DMS 273 (cell line): ENCODE measurements around the gene USP32.

Source experiments
- DNase-seq: peaks from one replicate; lab custom pipeline; 2025; ENCODE audit not compliant: unreplicated experiment; lab: John Stamatoyannopoulos, UW

The USP32 gene

DNA sequence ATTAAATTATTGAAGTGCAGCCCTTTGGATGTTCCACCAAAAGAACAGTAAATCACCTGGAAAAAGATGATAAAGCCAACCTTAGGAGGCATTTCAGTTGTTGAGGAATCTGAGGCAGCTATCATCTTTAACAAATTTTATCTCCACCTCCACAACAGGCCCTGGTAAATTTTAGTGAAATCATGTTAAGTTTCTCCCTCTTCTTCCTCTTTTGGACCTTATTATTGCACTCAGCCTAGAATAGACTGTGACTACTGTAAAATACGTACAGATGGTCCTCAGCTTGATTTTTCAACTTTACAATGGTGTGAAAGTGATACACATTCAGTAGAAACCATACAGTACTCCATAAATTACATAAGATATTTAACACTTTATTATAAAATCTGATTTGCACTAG lies 90.3 kb downstream of the USP32 start:
- DNase-seq = no peak

DNA sequence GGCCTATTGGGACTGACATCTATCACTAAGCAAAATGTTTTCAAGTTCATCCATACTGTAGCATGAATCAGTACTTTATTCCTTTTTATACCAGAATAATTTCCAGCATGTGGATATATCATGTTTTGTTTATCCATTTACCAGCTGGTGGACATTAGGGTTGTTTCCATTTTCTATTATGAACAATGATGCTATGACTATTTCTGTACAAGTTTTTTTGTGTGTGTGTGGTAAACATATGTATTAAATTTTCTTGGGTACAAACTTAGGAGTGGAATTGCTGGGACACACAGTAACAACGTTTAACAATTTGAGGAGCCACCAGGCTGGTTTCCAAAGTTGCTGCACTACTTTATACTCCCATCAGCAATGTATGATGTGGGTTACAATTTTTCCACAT lies 91.0 kb downstream of the USP32 start:
- DNase-seq = no peak

DNA sequence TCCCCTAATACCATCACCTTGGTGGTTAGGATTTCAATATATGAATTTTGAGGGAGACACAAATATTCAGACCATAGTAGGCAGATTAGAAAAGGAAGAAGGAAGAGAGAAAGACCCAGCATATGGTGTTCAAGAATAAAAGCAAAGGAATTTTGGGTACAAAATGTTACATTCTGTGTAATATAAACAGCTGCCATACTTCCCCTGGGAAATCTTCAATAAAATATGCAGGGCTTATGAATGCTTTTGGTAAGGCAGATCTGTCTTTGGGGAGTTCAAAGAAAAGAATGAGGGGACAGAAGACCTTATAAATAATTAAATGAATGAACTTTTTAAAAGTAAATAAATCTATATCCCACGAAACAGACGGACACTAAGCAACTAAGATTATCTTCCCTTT lies 91.9 kb downstream of the USP32 start:
- DNase-seq = no peak

DNA sequence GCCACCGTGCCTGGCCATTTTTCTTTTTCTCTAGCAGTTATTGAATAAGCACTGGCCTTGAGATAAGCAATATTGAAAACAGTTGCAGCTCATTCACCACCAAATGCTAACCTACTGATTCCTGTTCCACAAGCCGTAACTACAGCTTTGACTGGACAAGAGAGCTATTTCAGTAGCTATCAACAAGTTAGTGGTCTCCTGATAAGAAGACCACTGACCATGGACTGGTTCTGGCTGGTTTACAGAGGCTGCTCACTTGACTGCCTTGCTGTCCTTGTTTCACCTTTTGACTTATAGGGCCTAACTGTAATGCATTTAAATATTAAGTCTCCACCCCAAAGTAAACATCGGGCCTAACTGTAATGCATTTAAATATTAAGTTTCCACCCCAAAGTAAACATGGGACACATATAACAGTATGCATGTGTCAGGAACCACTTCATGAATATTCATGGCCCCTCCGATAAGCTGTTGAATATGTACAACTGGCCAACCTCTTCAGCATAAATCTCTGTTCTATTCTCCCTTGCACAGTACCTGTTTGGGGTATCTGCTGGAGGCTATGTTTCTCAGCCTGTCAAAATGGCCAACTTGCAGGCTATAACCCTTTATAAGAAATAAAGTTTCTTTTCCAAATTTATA lies 94.1 kb downstream of the USP32 start:
- peak; percentile 18 for DNase-seq

DNA sequence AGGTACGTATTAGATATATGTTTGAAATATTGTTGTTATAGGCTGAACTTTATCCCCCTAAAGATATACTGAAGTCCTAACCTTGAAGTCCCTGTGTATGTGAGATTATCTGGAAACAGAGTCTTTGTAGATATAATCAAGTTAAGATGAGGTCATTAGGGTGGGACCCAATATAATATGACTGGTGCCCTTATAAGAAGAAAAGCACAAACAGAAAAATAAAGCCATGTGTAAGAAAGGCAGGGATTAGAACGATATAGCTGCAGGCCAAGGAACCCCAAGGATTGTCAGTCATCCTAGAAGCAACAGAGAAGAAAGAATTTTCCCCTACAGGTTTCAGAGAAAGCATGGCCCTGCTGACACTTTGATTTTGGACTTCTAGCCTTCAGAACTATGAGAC lies 95.8 kb downstream of the USP32 start:
- no peak for DNase-seq

DNA sequence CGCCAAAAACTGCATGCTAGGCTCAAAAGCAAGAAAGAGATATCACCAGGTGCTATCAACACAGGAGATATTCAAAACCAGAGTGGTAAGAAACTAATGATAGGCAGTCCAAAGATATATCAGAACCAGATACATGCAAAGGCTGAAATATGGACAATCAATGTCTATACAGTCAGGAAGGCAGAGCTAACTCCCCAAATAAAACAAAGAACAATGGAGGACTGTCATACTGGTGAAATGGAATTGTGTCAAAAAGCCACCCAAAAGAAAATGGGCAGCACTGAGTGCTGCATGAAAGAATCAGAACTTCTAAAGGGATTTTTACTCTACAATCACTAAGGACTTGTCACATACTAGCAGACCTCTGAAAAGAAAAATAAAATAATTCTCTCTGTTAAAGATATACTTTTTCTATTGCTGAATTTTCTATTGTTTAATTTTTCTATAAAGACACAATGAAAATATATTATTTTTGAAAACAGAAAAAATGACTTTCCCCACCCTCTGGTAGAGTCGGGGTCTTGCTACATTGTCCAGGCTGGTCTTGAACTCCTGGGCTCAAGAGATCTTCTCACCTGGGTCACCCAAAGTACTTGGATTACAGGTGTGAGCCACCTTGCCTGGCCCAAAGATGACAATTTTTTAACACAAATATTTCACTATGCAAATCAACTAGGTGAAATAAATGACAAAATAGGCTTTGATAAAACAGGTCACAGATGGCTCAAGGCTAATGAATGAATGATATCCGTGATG lies 98.2 kb downstream of the USP32 start:
- no peak for DNase-seq

DNA sequence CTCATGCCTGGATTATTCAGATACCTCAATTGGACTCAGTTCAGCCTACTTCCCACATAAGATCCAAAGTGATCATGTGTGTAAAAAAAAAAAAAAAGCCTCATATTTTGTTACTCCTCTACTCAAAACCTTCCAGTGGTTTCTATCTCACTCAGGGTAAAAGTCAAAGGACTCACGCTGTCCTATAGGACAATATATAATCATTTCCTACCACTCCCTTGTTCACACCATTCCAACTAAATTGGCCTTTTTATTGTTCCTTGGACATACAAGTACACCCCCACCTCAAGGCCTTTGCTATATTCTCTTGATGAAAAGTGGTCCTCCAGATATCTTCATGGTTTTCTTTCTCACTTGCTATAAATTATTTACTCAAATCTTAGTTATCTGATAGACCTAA lies 99.2 kb downstream of the USP32 start:
- DNase-seq = no peak

DNA sequence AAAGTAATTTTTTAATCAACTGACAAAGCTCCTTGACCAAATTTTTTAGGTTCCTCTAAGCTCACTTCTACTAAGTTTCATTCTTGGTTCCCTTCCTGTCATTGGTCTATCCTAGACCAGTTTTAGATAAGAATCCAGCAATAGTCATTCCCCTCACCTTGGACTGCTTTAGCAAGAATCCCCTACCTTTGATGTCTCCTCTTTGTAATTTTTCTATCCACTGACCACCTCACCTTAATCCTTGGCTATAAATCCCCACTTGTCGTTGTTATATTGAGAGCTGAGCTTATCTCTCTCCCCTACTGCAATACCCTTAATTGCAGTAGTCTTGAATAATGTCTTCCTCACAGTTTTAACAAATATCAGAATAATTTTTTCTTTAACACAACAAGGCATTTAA lies 107.2 kb downstream of the USP32 start:
- DNase-seq = no peak

DNA sequence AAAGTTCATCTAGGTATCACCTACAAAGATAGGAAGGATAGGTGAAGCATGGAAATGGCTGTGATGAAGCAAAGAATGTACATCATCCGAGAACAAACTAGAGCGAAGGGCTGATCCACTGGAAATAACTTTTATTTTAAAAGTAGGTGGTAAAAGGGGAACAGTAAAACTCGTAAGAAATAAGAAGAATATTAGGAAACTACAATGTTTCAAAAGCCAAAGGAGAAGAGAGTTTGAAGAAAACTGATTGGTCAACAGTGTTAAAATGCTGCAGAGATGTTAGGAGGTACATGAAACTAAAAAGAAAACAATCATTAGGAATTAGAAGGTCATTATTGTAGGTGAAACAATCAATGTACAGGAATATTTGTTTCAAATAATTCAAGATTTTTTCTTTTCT lies 108.1 kb downstream of the USP32 start:
- no peak for DNase-seq

DNA sequence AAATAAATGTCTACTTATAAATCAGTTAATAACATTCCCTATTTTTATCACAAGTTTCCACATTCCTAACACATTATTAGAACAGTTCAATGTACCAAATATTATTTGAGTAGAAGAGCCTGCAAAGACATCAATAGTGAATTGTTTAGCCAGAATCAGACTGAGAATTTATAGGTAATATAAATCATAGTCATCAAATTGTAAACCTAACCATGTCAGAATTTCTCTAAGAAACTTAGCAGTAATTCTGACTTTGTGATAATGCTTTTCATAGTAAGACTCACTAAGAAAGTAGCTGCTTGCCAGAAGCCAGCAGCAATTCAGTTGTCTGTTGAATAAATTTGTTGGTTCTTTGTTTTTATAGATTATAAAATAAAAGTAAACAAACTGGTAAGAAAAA lies 111.3 kb downstream of the USP32 start:
- no peak for DNase-seq

DNA sequence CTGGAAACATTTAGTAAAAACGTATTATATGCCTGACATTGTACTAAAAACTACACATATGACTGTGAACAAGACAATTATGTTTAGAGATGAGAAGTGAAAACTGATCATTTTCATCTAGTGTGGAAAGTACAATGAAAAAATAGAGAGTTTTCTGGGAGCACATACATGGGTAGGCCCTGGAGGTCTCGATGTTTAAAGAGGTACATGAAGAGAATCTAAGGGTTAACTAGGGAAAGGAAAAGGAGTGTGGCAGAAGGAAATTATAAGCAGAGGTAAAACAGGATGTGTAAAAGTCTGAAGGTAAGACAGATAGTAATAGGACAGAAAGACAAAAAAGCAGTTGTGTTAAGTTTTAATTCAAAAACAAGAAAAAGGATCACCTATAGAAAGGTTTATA lies 113.7 kb downstream of the USP32 start:
- no peak for DNase-seq

DNA sequence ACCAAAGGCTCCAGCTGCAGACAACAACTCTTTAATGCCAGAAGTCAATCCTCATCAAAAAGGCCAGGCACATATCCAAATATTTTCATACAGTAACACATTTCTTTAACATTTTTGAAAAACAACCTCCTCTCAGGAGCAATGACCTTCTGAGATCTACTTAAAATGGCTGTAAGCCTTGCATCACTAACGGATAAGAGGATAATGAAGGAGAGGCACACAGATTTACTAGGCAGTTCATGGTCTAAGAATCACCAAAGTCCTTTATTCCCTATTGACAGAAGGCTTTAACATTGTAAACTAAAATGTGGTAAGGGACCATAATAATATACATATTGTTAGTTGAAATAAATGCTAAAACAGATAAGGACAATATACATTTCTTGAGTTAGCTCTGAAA lies 114.7 kb downstream of the USP32 start:
- no peak for DNase-seq

DNA sequence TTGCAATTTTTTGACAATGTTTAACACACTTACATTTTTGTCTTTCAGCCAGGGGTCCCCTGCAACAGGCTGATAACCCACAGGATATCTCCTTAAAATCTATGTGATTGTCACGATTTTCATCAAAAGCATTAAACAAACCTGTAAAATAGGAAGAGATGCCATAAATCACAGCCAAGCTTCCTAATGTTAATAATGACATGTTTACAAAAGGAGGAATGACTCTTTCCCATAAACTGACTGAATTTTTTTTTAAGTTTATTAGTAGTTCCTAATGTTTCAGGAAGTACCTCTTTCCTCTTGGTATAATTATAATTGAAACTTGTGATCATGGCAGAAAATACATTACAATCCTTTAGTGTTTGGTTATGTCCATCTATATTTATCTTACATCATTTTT lies 122.5 kb downstream of the USP32 start:
- no peak for DNase-seq

DNA sequence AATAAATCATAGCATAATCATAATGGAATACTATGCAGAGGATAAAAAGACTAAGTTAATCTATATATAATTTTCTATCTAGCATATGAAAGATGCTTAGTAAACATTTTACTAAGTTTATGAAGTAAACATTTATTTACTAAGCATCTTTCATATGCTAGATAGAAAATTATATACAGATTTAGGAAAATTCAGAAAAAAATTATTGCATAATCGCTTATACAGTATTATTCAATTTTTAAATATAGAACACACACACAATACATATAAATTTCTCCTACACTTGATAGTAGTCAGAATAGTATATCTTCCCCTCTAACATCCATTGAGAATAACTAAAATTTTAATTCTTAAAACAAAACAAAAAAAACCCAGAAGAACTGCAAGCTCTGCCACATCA lies 131.4 kb downstream of the USP32 start:
- no peak for DNase-seq

DNA sequence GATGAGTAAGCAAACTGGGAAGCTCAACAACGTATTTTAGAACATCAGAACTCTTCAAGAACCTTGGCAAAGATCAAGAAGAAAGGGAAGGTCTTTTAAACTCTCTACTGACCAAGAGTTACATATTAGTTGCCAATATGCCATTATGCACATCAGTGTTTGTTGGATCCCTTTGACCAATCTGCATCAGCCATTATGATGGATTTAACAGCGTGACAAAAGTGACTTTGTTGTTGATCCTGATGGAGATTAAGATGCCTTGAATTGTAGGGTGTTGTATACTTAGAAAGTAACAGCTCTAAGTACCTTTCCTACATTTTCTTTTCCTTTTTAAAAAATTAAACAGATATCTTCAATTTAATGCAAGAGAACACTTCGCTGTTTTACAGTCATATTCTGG lies 133.6 kb downstream of the USP32 start:
- no peak for DNase-seq

DNA sequence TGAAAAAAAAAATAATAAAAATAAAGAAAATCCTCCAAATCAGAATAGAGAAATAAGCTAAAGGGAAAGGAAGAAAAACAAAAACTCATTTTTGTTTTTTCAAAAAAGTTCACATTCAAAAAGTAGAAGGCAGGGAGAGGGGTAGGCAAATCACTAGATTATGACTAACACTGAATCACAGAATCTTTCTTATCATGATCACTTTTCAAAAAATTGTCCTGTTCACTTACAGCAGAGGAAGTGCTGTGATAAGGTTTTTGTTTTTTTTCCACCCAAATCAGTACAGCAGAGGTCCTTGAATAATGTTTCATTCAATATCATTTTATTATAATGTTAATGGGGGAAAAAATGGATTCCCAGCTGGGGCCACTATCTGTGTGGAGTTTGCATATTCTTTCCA lies 135.8 kb downstream of the USP32 start:
- no peak for DNase-seq

DNA sequence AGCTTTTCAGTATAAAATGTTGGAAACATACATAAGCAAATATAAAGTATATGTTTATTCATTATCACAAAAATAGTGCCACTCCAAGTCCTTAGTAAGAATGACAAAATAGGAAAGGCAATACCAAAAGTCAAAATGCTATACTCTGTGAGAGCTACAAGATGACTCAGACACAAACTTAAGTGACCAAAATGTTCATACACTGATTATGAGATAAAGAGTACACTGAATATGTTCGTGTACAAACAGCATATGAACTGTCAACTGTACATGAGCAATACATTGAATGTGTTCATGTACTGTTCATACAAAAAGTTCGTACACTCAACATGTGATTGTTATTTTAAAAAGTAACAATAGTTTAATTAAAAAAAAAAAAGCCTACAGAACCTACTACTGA lies 138.9 kb downstream of the USP32 start:
- DNase-seq = no peak

DNA sequence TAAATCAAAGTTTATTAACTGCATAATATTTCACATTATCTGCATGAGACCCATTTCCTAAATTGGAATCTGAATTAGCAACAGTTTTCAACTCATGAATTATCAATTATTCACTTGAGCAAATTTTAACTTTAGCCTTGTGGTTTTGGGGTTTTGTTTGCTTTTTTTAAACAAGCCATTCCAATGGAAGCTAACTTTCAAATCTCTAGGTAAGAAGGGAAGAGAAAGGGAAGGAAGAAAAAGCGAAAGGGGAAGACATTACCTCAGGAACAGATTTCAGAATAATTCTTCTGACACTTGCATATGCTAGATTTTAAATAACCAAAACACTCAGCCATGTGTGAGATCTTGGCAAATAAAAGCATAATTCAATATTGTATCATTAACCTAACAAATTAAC lies 139.5 kb downstream of the USP32 start:
- DNase-seq = no peak

DNA sequence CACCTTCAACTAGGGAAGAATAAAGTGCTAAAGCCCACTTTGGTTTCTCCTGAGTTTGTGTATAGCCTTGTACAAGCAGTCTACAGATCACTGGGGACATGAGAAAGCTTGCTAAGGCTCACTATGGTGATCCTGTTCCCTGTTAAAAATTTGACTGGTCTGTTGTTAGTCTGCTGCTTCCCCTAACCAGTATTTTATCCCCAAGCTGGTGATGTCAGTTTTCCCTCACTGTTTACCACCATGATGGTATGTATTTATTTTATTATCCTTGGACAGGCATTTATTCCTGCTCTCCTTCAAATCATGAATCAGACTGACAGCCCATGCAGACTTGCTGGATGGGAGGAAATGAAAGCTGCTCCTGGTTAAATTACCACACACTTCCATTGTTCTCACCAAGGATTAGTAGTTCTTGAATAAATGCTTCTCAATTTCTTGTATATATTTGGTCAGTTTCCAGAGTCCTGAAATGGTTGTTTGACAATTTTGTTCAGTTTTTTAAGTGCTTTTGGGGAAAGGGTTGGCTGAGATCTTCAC lies 142.6 kb downstream of the USP32 start:
- DNase-seq = no peak

DNA sequence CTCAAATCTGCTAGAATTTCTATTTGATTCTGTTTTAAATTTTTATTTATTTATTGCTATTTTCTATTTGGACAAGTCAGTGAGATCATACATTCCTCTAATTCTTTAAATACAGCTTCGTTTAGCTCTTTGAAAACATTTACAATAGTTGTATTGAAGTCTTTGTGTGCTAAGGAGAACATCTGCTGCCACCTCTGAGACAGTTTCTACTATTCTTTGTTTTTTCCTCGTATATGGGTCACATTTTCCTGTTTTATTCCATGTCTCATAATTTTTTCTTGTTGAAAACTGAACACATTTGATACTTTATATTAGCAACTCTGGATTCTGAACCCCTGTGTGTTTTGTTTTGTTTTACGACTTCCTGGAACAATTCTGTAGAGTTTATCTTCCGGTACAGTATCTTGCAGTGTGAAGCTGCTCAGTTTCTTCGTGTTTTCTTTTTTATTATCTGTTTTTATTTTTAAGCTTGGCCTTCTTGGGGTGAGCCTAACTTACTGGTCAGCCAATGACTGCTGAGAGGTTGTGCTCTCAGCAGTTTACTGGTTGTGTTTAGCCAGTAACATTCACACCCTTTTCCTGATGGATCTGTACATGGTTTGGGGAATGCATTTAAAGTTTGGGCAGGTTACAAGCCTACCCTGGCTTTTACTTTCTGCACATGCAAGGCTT lies 143.2 kb downstream of the USP32 start:
- DNase-seq = no peak

DNA sequence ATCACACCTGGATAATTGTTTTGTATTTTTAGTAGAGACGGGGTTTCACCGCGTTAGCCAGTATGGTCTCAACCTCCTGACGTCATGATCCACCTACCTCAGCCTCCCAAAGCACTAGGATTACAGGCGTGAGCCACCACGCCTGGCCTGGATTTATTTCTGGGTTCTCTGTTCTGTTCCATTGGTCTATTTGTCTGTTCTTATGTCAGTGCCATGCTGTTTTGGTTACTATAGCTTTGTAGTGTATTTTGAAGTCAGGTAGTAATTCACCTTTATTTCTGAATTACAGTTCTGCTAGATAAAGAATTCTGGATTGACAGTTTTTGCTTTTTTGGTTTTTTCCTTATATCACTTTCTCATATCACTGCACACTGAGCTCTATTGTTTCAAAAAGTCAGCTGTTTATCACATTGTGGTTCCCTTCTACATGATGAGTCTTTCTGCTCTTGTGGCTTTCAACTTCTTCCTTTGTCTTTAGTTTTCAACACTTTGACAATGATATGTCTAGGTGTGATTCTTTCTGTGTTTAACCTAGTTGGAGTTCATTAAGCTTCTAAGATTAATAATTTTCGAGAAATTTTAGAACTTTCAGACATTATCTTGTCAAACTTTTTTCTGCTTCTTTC lies 144.0 kb downstream of the USP32 start:
- DNase-seq = no peak

DNA sequence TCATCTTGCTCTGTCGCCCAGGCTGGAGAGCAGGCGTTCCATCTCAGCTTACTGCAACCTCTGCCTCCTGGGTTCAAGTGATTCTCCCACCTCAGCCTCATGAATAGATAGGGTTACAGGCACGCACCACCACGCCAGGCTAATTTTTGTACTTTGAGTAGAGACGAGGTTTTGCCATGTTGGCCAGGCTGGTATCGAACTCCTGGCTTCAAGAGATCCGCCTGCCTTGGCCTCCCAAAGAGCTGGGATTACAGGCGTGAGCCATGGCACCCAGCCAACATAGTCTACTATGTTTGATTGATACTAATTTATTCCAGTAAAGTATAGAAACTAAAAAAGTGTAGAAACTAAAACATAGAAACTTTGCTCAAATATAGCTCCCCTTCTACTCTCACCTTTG lies 147.3 kb downstream of the USP32 start:
- peak; percentile 4 for DNase-seq
